ENCODE data around the gene EFHC1. TPM values are rescaled to one million over a fixed set of nuclear protein-coding genes. Genes with fewer than 3 reads are reported as not detected.
"Not testable (repeated sequence)": the region's sequence is repeated elsewhere in the genome, so short reads cannot be mapped to it uniquely, and the experiment has no call there.

Gene EFHC1
- total RNA-seq, 1 donor from 2014 or later, result 29.0 TPM

- Mint-ChIP-seq H3K4me1 (ENCODE audit: unreplicated experiment) (no peaks in the 10 kb centered on the region), H3K27me3 (ENCODE audit: unreplicated experiment) (no peaks in the 10 kb centered on the region), H3K9me3 (ENCODE audit: unreplicated experiment) (no peaks in the 10 kb centered on the region), H3K4me3 (ENCODE audit: unreplicated experiment) (no peak overlapping the region), H3K27ac (ENCODE audit: unreplicated experiment) (no peak overlapping the region), H3K36me3 (ENCODE audit: low read depth, unreplicated experiment) (peaks cover 3% of the 10 kb centered on the region)
- DNase-seq (ENCODE audit: low spot score), result no peak
- no peak for TF ChIP-seq CTCF (IDR thresholded peaks at IDR 0.05; ENCODE audit: unreplicated experiment)
Measured at GRCh38 chr6:52384145-52384766, 35.9 kb upstream of the EFHC1 start.

- H3K36me3 Mint-ChIP-seq (ENCODE audit: low read depth, unreplicated experiment), result peaks cover 3% of the 10 kb centered on the region
- no peak for TF ChIP-seq CTCF (IDR thresholded peaks at IDR 0.05; ENCODE audit: unreplicated experiment)
- no peak overlapping the region for H3K4me3 Mint-ChIP-seq (ENCODE audit: unreplicated experiment)
- H3K9me3 Mint-ChIP-seq (ENCODE audit: unreplicated experiment), result no peaks in the 10 kb centered on the region
- no peak overlapping the region for H3K27ac Mint-ChIP-seq (ENCODE audit: unreplicated experiment)
- H3K4me1 Mint-ChIP-seq (ENCODE audit: unreplicated experiment), result no peaks in the 10 kb centered on the region
- no peak for DNase-seq (ENCODE audit: low spot score)
- H3K27me3 Mint-ChIP-seq (ENCODE audit: unreplicated experiment), result no peaks in the 10 kb centered on the region
Measured at GRCh38 chr6:52385074-52385473, 35.1 kb upstream of the EFHC1 start.

GRCh38 chr6:52388119-52388518, 32.0 kb upstream of the EFHC1 start:
- not testable (repeated sequence) for DNase-seq (ENCODE audit: low spot score); H3K4me3 Mint-ChIP-seq (ENCODE audit: unreplicated experiment); H3K27me3 Mint-ChIP-seq (ENCODE audit: unreplicated experiment); H3K4me1 Mint-ChIP-seq (ENCODE audit: unreplicated experiment); H3K27ac Mint-ChIP-seq (ENCODE audit: unreplicated experiment); H3K36me3 Mint-ChIP-seq (ENCODE audit: low read depth, unreplicated experiment); H3K9me3 Mint-ChIP-seq (ENCODE audit: unreplicated experiment)

- Mint-ChIP-seq H3K9me3 (ENCODE audit: unreplicated experiment) (no peaks in the 10 kb centered on the region), H3K27ac (ENCODE audit: unreplicated experiment) (no peak overlapping the region), H3K4me3 (ENCODE audit: unreplicated experiment) (no peak overlapping the region), H3K27me3 (ENCODE audit: unreplicated experiment) (no peaks in the 10 kb centered on the region), H3K4me1 (ENCODE audit: unreplicated experiment) (no peaks in the 10 kb centered on the region), H3K36me3 (ENCODE audit: low read depth, unreplicated experiment) (peaks cover 3% of the 10 kb centered on the region)
- no peak for TF ChIP-seq CTCF (IDR thresholded peaks at IDR 0.05; ENCODE audit: unreplicated experiment)
- DNase-seq (ENCODE audit: low spot score), result no peak
Measured at GRCh38 chr6:52388790-52389189, 31.4 kb upstream of the EFHC1 start.

- TF ChIP-seq CTCF (IDR thresholded peaks at IDR 0.05; ENCODE audit: unreplicated experiment), result no peak
- no peaks in the 10 kb centered on the region for H3K36me3 Mint-ChIP-seq (ENCODE audit: low read depth, unreplicated experiment)
- no peaks in the 10 kb centered on the region for H3K4me1 Mint-ChIP-seq (ENCODE audit: unreplicated experiment)
- DNase-seq (ENCODE audit: low spot score), result no peak
- no peaks in the 10 kb centered on the region for H3K27me3 Mint-ChIP-seq (ENCODE audit: unreplicated experiment)
- H3K9me3 Mint-ChIP-seq (ENCODE audit: unreplicated experiment), result no peaks in the 10 kb centered on the region
- H3K27ac Mint-ChIP-seq (ENCODE audit: unreplicated experiment), result no peak overlapping the region
- no peak overlapping the region for H3K4me3 Mint-ChIP-seq (ENCODE audit: unreplicated experiment)
Measured at GRCh38 chr6:52389264-52389625, 30.9 kb upstream of the EFHC1 start.
